ENCODE measurements around the gene ATP2B2.

Gene ATP2B2

GRCh38 chr3:10448544-10448943, 56.8 kb downstream of the ATP2B2 start:
- DNase-seq (ENCODE audit: low read depth), result no peak

- DNase-seq (ENCODE audit: low read depth), result no peak
Observed at GRCh38 chr3:10447527-10448260, 57.7 kb downstream of the ATP2B2 start.

- DNase-seq (ENCODE audit: low read depth), result no peak
Observed at GRCh38 chr3:10447110-10447509, 58.3 kb downstream of the ATP2B2 start.

- DNase-seq (ENCODE audit: low read depth), result peak; percentile 57
Observed at GRCh38 chr3:10445561-10446175, 59.7 kb downstream of the ATP2B2 start.

GRCh38 chr3:10444511-10444910, 60.9 kb downstream of the ATP2B2 start:
- DNase-seq (ENCODE audit: low read depth), result no peak

- no peak for DNase-seq (ENCODE audit: low read depth)
Observed at GRCh38 chr3:10444110-10444429, 61.3 kb downstream of the ATP2B2 start.

DNA sequence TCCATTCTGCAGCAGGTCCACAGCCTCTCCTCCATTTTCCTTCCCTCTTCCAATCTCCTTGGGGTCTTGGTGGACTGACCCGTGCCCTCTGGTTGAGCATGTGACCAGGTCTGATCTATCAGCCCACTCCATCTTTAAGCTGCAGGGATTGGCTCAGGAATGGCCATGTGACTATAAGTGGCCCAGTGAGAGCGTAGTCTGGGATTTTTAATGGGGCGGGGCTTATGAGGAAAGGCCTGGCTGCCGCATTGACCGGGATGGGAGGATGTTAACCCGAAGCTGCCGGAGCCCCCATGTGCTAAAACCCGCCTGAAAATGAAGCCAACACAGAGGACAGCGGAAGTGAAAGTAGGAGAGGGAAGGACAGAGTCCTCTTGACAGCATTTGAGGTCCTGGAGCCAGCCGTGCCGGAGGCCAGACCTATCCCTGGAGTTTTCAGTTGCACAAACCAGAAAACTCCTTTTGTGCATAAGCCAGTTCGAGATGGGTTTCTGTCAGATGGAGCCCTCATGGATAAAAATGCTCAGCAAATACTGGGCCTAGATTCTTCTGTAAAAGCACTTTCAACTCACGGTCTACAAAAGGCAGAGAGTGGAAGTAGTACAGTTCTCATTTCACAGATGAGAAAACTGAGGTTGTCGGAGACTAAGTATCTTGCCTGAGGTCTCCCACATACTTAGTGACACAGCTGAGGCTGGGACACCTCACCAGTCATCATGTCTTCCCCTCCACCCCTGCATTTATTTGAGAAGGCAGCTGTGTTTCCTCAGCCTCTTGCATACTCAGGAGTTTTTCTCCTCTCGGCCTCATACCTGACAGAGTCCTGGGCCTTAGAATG, 61.9 kb downstream of the ATP2B2 start:
- DNase-seq (ENCODE audit: low read depth), result no peak

GRCh38 chr3:10442151-10442795, 63.1 kb downstream of the ATP2B2 start:
- DNase-seq (ENCODE audit: low read depth), result peak; percentile 70

- no peak for DNase-seq (ENCODE audit: low read depth)
Observed at GRCh38 chr3:10440684-10441083, 64.7 kb downstream of the ATP2B2 start.

DNA sequence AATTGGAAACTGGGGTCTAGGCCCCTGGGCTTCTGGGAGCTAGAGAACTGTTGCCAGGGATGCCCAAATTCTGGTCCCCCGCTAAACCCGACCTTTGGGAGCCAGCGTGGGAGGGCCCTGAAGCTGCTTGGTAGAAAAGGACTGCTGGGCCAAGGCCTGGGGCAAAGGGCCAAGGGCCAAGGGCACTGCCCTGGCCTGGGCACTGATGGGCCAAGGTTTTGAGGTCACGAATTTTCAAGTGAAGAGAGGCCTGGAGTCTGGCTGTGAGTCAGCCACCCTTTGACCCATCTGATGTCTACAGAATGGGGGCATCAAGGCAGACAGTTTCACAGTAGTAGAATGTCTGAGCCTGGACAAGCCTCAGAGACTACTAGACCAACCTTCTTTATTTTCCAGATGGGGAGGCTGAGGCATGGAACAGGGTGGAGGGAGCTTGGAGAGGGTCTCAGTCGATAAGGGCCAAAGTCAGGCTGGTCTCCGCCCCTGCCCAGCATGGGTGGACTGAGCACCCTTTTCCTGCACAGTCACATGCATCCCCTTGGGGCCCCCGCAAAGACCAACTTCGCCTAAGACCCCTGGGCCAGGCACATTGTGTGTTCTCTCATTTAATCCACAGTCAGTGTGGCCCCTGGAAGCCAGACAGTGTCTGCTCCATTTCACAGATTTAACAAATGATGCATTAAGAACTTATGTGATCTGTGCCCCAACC, 66.3 kb downstream of the ATP2B2 start:
- peak; percentile 34 for DNase-seq (ENCODE audit: low read depth)

DNA sequence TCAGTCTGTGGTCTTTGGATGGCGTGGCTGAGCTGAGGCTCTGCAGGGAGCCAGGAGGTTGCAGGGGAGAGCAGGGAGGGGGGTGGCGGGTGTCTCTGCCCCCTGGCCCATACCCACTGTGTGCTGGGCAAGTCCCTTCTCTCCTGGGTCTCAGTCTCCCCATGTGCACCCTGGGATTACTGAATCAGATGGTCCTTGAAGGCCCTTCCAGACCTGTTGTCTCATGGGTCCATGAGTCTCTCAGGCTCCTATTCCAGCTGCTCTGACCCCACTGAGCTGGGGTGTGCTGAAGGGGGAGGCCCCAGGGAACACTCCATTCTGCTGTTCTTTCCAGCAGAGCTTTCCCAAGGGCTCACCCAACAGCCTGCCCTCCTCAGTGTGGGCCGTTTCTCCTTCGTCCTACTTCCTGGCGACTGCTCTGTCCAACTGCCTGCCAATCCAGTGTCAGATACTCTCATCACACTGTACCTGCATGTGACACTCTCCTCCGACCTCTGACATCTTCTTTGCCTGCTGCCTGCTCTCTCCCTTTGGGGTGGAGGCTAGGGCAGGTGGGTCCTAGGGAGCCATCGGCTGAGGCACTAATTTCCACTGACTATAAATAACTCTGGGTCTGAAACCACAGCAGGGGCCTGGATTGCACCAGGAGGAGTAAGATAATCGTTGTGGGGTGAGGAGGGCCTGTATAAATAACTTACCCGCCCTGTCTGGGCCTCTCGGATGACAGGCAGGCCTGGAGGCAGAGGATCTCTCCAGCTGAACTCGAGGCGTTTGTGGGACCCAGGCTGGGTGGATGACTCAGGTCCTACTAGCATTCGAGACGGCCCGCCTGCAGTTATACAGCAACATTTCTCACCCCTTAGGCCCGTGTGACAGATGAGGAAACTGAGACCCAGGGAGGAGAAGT, 67.1 kb downstream of the ATP2B2 start:
- DNase-seq (ENCODE audit: low read depth), result peak; percentile 97

DNA sequence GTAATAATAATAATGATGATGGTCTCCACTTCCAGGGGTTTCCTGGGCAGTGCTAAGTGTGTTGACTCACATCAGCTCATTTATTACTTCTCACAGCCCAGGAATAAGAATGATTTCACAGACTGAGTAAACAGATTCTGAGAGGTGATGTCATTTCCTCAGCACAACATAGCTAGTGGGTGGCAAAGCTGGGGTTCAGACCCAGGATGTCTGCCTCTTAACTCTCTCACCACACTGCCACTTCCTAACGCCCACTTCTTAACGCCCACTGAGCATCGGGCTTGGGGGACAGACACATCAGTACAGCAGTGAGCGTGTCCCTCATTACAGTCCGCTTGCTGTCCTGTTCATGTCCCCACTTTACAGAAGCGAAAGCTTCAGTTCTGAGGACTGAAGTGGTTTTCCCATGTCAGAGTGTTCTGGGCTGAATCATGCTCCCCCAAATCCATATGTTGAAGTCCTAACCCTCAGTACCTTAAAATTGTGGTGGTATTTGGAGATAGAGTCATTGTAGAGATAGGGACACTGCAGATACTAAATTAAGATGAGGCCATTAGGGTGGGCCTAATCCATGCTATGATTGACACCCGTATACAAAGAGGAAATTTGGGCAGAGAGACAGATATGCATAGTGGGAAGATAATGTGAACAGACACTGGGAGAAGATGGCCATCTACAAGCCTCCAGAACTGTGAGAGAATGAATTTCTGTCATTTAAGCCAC, 68.0 kb downstream of the ATP2B2 start:
- DNase-seq (ENCODE audit: low read depth), result peak; percentile 86

DNA sequence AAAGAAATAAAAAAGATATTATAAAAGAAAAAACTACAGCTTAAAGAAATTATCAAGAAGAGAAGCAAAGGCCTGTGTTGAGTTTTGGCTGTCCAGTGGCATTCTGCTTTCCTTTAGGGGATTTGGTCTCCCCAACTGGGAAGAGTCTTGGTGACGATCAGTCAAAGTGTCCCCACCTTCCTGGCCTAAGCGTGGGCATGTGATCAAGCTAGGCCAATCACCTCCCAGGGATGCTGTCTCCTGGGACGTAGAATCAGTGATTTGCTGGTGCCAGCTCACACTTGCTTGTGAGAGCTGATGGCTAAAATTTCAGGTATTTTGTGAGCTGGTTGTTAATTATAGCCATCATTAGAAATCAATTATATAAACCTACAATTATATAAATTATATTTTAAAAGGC, 69.5 kb downstream of the ATP2B2 start:
- no peak for DNase-seq (ENCODE audit: low read depth)

- no peak for DNase-seq (ENCODE audit: low read depth)
Observed at GRCh38 chr3:10434938-10435336, 70.4 kb downstream of the ATP2B2 start.

DNA sequence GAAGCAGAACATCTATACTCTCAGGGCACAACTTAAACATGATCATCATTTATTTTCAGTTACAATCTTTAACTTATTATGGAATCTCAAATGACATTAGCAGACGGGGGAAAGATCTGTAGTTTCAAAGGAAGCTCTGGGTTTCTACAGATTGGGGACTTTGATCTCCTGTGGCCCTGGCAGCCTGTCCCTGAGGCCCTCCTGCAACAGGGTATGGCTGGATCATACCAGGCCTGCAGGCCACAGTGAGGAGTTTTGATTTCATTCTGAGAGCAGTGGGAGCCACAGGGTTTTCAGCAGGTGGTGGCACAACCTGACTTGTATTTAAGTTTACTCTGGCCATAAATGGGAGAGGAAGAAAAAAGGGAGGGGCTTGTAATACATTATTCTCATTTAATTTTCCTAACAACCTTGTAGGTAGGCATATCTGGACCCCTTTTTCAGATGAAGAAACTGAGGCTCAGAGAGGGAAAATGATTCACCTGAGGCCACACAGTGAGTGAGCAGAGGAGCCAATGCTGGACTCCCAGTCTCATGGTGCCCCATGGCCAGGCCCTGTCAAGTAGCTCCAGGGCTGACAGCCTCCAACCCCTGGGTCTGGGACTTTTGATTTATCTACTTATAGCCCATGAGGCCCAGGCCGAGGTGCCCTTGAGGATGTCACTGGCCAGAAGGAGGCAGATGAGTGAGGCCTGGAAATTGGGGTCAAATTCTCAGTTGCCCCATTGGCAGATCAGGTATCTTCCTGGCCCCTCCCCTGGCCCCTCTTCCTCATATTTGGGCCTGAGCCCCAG, 71.0 kb downstream of the ATP2B2 start:
- no peak for DNase-seq (ENCODE audit: low read depth)

- DNase-seq (ENCODE audit: low read depth), result no peak
Observed at GRCh38 chr3:10432931-10433330, 72.5 kb downstream of the ATP2B2 start.

GRCh38 chr3:10432156-10432845, 73.1 kb downstream of the ATP2B2 start:
- no peak for DNase-seq (ENCODE audit: low read depth)

DNA sequence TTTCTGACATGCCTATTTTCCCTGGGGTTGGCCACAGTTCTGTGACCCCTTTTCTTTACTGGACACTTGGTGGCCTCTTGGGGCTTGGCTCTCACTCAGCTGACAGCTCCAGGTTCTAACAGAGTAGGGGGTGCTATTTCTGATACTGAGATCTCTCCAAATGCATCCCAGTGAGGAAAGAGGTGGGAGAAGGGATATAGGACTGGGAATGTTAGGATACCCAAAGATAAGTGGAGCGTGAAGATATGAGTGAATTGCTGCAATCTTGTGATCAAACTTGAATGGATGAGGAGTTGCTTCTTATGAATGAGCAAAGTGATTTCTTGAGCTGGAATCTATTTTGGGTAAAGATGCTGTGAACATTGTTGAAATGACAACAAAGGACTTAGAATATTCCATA, 74.6 kb downstream of the ATP2B2 start:
- no peak for DNase-seq (ENCODE audit: low read depth)
